ENCODE measurements around the gene MB21D2. TPM values are rescaled to one million over a fixed set of nuclear protein-coding genes. Genes with fewer than 3 reads are reported as not detected.
"Not testable (repeated sequence)": the region's sequence is repeated elsewhere in the genome, so short reads cannot be mapped to it uniquely, and the experiment has no call there.

The MB21D2 gene
- total RNA-seq, 1 donor from 2014 or later: 42.5 TPM

DNA sequence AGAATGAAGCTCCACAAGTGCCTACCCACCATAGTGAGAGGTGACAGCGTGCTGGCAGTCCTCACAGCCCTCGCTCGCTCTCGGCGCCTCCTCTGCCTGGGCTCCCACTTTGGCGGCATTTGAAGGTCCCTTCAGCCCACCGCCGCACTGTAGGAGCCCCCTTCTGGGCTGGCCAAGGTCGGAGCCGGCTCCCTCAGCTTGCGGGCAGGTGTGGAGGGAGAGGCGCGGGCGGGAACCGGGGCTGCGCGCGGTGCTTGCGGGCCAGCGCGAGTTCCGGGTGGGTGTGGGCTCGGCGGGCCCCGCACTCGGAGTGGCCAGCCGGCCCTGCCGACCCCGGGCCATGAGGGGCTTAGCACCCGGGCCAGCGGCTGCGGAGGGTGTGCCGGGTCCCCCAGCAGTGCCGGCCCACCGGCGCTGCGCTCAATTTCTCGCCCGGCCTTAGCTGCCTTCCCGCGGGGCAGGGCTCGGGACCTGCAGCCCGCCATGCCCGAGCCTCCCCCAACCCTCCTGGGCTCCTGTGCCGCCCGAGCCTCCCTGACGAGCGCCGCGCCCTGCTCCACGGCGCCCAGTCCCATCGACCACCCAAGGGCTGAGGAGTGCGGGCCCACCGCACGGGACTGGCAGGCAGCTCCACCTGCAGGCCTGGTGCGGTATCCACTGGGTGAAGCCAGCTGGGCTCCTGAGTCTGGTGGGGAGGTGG lies 128.7 kb downstream of the MB21D2 start:
- not testable (repeated sequence) for H3K27me3 Mint-ChIP-seq (ENCODE audit: unreplicated experiment); H3K9me3 Mint-ChIP-seq (ENCODE audit: unreplicated experiment); H3K27ac Mint-ChIP-seq (ENCODE audit: unreplicated experiment); H3K36me3 Mint-ChIP-seq (ENCODE audit: unreplicated experiment)
- TF ChIP-seq, protein P1, sequence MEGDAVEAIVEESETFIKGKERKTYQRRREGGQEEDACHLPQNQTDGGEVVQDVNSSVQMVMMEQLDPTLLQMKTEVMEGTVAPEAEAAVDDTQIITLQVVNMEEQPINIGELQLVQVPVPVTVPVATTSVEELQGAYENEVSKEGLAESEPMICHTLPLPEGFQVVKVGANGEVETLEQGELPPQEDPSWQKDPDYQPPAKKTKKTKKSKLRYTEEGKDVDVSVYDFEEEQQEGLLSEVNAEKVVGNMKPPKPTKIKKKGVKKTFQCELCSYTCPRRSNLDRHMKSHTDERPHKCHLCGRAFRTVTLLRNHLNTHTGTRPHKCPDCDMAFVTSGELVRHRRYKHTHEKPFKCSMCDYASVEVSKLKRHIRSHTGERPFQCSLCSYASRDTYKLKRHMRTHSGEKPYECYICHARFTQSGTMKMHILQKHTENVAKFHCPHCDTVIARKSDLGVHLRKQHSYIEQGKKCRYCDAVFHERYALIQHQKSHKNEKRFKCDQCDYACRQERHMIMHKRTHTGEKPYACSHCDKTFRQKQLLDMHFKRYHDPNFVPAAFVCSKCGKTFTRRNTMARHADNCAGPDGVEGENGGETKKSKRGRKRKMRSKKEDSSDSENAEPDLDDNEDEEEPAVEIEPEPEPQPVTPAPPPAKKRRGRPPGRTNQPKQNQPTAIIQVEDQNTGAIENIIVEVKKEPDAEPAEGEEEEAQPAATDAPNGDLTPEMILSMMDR (IDR thresholded peaks at IDR 0.05; ENCODE audit: partially characterized antibody, unreplicated experiment): peak; percentile 36
- H3K4me3 Mint-ChIP-seq (ENCODE audit: unreplicated experiment): peak overlapping the region; percentile 66
- peaks cover 15% of the 10 kb centered on the region for H3K4me1 Mint-ChIP-seq (ENCODE audit: low read depth, unreplicated experiment)
- DNase-seq: peak; percentile 68

DNA sequence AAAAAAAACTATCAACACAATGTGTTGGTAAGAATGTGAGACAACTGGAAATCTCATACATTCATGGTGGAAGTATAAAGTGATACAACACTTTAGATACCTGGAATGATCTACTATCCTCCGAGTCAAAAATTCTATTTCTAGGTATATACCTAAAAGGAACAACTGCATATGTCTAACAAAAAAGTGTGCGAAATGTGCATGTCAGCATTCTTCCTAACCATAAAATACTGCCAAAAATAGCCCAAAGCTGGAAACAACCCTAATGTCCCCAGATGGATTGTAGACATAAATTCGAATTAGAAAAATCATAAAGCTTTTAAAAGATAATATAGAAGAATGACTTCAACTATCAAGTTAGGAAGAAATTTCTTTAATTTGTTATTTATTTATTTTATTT lies 139.1 kb downstream of the MB21D2 start:
- TF ChIP-seq, protein P1 (IDR thresholded peaks at IDR 0.05; ENCODE audit: partially characterized antibody, unreplicated experiment): no peak
- H3K4me3 Mint-ChIP-seq (ENCODE audit: unreplicated experiment): no peak overlapping the region
- peaks cover 7% of the 10 kb centered on the region for H3K4me1 Mint-ChIP-seq (ENCODE audit: low read depth, unreplicated experiment)
- no peak for DNase-seq
- no peak overlapping the region for H3K27ac Mint-ChIP-seq (ENCODE audit: unreplicated experiment)
- H3K36me3 Mint-ChIP-seq (ENCODE audit: unreplicated experiment): peaks cover 15% of the 10 kb centered on the region
- peaks cover 8% of the 10 kb centered on the region for H3K9me3 Mint-ChIP-seq (ENCODE audit: unreplicated experiment)
- H3K27me3 Mint-ChIP-seq (ENCODE audit: unreplicated experiment): no peaks in the 10 kb centered on the region

DNA sequence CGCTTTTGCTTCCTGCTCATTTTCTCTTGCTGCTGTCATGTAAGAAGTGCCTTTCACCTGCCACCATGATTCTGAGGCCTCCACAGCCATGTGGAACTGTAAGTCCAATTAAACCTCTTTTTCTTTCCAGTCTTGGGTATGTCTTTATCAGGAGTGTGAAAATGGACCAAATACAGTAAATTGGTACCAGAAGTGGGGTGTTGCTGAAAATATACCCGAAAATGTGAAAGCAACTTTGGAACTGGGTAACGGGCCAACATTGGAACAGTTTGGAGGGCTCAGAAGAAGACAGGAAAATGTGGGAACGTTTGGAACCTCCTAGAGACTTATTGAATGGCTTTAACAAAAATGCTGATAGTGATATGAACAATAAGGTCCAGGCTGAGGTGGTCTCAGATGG lies 143.3 kb downstream of the MB21D2 start:
- peaks cover 15% of the 10 kb centered on the region for H3K36me3 Mint-ChIP-seq (ENCODE audit: unreplicated experiment)
- DNase-seq; H3K4me1 Mint-ChIP-seq (ENCODE audit: low read depth, unreplicated experiment); H3K27ac Mint-ChIP-seq (ENCODE audit: unreplicated experiment); H3K27me3 Mint-ChIP-seq (ENCODE audit: unreplicated experiment); H3K4me3 Mint-ChIP-seq (ENCODE audit: unreplicated experiment); H3K9me3 Mint-ChIP-seq (ENCODE audit: unreplicated experiment): not testable (repeated sequence)

DNA sequence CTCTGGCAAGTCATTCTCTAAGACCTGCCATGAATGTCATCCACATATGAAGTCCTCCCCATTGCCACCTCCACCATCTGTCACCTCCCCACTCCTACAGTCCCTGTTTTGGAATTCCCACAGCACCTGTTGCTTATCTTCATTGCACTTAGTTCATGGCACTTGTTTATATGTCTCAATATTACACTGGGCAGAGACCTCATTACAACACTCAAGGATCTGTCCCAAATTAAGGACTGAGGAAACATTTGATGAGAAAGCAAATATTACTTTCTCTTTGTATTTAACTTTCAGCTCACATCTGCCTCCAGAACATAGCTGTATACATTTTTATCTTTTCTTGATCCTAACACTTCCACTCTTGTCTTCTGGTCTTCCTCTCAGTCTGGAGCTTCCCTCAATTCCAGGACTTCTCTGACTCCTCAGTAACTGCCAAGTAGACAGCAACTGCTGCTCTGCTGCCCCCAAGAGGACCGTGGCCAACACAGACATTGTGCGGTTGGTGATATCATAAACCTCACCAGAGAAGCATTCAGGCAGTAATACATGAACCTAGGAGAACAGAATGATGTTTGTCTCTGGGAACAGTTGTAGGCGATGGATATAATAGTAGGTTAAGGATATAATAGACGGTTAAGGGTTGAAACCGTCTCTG lies 145.3 kb downstream of the MB21D2 start:
- Mint-ChIP-seq H3K9me3 (ENCODE audit: unreplicated experiment) (peaks cover 7% of the 10 kb centered on the region), H3K27me3 (ENCODE audit: unreplicated experiment) (no peaks in the 10 kb centered on the region), H3K27ac (ENCODE audit: unreplicated experiment) (no peak overlapping the region), H3K36me3 (ENCODE audit: unreplicated experiment) (peaks cover 11% of the 10 kb centered on the region), H3K4me1 (ENCODE audit: low read depth, unreplicated experiment) (peaks cover 5% of the 10 kb centered on the region), H3K4me3 (ENCODE audit: unreplicated experiment) (no peak overlapping the region)
- peak; percentile 60 for DNase-seq
- TF ChIP-seq, protein P1 (IDR thresholded peaks at IDR 0.05; ENCODE audit: partially characterized antibody, unreplicated experiment): peak; percentile 27

DNA sequence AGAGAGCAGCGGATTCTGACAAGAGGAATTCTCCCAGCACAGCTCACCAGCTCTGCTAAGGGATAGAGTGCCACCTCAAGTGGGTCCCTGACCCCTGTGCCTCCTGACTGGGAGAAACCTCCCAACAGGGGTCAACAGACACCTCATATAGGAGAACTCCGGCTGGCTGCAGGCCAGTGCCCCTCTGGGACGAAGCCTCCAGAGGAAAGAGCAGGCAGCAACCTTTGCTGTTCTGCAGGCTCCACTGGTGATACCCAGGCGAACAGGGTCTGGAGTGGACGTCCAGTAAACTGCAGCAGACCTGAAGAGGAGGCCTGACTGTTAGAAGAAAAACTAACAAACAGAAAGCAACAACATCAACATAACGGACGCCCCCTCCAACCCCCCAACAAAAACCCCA lies 159.0 kb downstream of the MB21D2 start:
- Mint-ChIP-seq H3K36me3 (ENCODE audit: unreplicated experiment) (peaks cover 19% of the 10 kb centered on the region), H3K27ac (ENCODE audit: unreplicated experiment) (no peak overlapping the region), H3K4me1 (ENCODE audit: low read depth, unreplicated experiment) (no peaks in the 10 kb centered on the region), H3K9me3 (ENCODE audit: unreplicated experiment) (peaks cover 4% of the 10 kb centered on the region), H3K27me3 (ENCODE audit: unreplicated experiment) (no peaks in the 10 kb centered on the region), H3K4me3 (ENCODE audit: unreplicated experiment) (no peak overlapping the region)
- no peak for DNase-seq
- TF ChIP-seq, protein P1 (IDR thresholded peaks at IDR 0.05; ENCODE audit: partially characterized antibody, unreplicated experiment): no peak
